Measurements from ENCODE around the gene FXYD1. TPM values are rescaled to one million over a fixed set of nuclear protein-coding genes. Genes with fewer than 3 reads are reported as not detected.
"Not testable (repeated sequence)": the region's sequence is repeated elsewhere in the genome, so short reads cannot be mapped to it uniquely, and the experiment has no call there.

Gene FXYD1
- total RNA-seq, 2 donors from 2014 or later, result 7.7 to 30.3 TPM

DNA sequence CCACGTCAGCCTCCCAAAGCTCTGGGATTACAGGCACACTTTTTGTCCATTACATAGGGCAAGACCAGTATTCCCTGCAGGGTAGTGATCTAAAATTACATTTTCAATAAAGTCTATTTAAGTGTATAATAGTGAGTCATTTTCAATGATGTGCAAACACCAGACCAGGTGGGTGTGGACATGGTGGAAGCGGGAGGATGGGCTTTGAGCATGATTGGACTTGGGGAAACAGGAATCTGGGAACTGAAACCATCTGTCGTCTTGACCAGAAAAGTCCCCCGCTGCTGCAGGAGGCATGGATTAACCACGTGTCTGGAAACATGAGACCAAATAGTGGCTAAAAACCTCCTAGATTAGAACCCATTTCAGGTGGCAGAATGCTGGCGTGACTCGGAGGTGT lies 18.1 kb upstream of the FXYD1 start:
- peak in 1 of 2 donors; percentile 78 for DNase-seq
- intact Hi-C loops (cut with DNase I, micrococcal nuclease), result no loop called here
- peak; percentile 8 for ATAC-seq

DNA sequence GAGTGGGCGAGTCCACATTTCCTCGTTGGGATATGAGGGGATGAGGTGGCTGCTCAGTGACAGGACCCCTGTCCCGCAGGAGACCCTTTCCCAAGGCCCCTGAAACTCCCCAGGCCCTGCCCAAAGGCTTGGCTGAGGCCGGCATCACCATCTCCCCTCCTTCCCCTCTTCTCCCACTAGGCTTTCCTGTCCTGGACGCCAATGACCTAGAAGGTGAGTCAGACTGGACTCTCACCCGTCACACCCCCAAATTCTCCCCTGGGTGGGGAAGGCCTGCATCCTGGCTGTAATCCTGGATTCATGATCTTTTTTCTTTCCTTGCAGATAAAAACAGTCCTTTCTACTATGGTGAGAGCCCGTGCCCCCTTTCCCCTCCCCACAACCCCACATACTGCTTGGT lies 17.7 kb upstream of the FXYD1 start:
- DNase-seq, result peak in 1 of 2 donors; percentile 75

DNA sequence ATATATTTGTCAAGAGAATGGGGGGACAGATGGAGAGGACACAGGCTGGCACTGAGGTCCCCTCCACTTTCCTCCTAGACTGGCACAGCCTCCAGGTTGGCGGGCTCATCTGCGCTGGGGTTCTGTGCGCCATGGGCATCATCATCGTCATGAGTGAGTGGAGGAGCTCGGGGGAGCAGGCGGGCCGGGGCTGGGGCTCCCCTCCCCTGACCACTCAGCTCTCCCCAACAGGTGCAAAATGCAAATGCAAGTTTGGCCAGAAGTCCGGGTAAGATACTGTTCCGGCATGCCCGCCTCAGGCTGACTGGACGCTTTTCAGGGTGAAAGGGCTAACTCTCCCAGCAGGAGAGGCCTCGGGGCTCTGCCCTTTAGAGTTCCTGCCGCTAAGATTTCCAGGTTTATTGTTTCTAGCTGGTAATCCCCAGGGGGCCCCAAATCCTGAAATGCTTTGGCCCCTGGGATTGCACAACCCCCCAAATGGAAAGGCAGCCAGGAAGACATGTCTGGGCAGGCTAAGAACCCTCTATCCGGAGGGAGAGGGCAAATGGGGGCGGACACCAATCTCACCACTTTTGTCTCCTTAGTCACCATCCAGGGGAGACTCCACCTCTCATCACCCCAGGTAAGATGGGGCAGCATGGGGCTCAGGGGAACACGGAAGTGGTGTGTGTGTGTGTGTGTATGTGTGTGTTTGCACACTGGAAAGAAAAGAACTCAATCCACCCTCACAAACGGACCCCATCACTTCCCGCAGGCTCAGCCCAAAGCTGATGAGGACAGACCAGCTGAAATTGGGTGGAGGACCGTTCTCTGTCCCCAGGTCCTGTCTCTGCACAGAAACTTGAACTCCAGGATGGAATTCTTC lies 15.7 kb upstream of the FXYD1 start:
- no peak for ATAC-seq
- DNase-seq, result no peak
- intact Hi-C loops (cut with DNase I, micrococcal nuclease), result no loop called here

More for the DNA sequence above, 17.7 kb upstream of the FXYD1 start:
- peak; percentile 13 for ATAC-seq
- intact Hi-C loops (cut with DNase I, micrococcal nuclease), result no loop called here

DNA sequence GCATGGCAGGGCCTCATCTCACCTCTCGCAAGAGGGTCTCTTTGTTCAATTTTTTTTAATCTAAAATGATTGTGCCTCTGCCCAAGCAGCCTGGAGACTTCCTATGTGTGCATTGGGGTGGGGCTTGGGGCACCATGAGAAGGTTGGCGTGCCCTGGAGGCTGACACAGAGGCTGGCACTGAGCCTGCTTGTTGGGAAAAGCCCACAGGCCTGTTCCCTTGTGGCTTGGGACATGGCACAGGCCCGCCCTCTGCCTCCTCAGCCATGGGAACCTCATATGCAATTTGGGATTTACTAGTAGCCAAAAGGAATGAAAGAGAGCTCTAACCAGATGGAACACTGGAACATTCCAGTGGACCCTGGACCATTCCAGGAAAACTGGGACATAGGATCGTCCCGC lies 15.1 kb upstream of the FXYD1 start:
- peak; percentile 61 to 80 for DNase-seq
- peak; percentile 6 for ATAC-seq
- intact Hi-C loops (cut with DNase I, micrococcal nuclease), result no loop called here

DNA sequence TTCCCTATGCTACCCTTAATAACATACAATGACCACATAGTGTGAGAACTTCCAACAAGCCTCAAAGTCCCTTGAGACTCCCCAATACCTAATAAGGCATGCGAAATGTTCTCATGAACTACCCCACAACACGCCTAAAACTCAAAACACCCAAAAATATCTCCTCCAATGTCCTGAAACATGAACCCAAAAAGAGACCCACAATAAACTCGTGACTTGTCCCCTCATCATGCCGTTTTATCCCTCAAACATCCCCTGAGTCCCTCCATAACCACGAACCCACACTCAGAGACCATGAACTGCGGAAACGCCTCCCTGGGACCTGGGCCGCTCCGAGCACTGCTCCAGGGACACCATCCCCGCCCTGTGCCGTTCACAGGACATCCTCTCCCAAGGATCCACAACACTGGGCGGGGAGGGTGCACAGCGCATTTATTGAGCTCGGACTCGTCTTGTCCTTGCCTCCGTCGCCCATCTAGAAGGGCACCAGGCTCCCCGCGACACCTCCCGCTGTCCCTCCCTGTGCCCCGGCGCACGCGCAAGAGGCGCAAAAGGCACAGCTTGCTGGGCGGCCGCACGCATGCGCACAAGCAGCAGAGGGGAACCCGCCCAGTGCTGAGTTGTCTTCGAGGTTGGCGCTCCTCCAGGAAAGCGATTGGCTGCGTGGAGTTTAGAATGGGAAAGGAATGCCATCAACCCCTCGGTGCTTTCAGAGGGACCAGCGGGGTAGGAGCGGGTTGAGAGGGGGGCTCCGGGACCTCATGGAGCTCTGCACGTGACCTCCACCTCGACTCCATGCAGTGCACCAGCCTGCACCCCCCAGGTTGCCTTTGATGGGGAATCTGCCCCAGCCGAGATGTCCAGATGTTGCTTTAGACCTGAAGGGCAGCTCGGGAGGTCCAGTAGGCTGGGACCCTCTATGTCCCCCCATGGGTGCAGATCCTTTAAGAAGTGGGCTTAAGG lies 14.2 kb upstream of the FXYD1 start:
- intact Hi-C loops (cut with DNase I, micrococcal nuclease), result no loop called here
- DNase-seq (peak; percentile 95 to 96), ATAC-seq (peak; percentile 61)

DNA sequence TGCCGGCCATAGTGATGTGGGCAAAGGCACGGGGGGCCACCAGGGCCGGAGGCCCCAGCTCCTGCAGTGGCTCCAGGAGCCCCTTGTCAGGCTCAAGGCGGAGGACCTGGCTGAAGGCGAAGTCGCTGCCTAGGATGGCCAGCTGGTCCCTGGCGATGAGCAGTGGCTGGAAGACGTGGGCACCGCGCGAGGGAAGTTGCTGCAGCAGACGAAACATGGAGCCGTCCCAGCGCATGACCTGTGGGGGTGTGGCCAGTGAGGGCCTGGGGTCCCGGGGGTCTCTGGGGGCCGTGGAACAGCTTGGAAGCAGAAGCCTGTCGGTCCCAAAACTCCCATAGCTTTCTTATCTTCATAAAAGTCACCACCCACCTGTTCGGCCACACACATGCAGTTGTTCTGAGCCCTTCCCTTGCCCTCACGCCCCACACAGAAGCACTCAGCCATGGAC lies 13.3 kb upstream of the FXYD1 start:
- DNase-seq (no peak), ATAC-seq (peak; percentile 33)
- intact Hi-C loops (cut with DNase I, micrococcal nuclease), result no loop called here

DNA sequence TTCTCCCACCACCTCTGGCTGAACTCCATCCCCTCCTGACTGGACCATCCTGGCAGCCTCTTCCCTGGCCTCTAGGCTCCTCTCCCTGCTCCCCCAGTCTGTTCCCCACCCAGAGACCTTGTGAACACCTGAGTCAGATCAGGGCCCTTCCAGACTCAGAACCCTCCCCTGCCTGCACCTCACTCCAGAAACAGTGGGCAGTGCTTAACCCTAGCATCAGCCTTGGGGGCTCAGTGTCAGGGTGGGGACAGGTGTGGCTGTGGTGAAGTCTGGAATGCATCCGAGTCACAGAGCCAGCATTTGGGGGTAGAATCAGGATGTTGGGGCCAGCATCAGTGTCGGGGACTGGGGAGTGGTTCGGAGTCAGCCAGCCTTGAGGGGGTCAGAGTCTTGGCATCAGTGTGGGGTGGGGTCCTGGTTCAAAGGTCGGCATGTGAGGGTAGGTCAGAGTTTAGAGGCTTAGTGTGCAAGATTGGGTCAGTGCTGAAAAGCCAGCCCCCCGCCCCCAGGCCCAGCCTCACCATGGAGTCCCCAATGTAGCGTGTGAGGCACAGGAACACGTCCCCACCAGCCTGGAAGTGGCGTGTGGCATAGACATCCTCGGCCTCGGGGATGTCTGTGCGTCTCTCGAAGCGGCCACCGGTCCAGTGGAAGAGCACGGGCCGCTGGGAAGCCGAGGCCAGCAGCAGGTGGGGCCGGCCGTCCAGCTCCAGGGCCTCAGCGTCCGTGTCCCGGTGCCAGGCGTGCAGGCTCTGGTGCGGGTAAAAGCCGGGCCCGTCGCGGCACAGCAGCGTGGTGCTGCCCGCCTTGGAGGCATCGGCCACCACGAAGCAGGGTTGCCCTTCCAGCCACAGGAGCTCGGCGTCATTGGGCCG lies 12.6 kb upstream of the FXYD1 start:
- intact Hi-C loops (cut with DNase I, micrococcal nuclease), result no loop called here
- DNase-seq, result no peak
- ATAC-seq, result no peak

DNA sequence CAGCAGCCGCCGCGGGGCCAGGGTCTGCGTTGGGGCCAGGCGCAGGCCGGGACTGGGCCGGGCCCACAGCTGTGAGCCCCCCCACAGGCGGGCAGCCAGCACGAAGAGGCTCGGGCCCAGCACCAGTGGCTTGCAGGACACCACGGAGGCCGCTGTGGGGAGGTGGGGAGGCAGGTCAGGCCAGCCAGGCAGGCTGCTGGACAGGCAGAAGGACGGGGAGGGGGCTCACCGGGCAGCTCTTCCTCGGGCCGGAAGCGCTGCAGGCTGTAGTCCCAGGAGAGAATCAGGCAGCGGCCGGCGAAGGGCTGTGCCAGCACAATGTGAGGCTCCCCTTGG lies 12.0 kb upstream of the FXYD1 start:
- intact Hi-C loops (cut with DNase I, micrococcal nuclease), result no loop called here
- no peak for ATAC-seq

DNA sequence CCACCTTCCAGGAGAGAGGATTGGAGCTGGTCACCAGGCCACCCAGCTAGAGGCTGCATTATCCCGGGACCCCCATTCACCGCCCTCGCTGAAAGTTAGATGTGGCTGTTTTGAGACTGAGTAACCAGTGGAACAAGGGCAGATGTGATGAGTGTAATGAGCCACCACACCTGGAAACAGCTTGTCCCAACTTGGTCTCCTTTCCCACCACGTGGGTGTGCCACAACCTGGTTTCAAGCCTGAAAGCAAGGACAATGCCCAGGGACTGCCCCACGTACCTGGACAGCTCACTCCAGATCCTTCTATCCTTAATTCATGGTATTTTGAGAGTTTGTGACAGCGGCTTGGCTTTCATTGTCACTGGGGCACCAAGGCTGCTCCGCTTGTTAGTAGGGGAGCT lies 10.8 kb upstream of the FXYD1 start:
- DNase-seq (no peak), ATAC-seq (no peak)
- intact Hi-C loops (cut with DNase I, micrococcal nuclease), result no loop called here

More for the DNA sequence above, 12.0 kb upstream of the FXYD1 start:
- DNase-seq, result no peak

DNA sequence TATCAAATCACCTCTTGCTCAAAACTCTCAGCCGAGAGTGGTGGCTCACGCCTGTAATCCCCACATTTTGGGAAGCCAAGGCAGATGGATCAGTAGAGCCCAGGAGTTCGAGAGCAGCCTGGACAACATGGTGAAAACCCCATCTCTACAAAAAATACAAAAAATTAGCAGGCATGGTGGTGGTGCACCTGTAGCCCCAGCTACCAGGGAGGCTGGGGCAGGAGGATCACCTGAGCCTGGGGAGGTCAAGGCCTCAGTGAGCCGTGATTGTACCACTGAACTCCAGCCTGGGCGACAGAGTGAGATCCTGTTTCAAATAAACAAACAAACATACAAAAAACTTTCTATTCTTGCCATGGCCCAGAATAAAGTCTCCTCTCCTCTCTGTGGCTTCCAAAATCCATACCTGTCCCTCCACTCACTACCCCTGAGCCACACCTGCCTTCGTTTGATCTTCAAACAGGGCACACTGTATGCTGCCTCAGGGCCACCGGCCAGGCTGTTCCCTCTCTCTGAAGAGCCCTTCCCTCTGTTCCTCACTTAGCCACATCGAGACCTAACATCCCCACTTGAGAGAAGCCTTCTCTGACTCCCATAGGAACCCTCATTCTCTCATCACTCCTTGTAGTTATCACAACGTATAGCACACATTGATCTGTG lies 10.1 kb upstream of the FXYD1 start:
- no peak for DNase-seq
- no peak for ATAC-seq
- intact Hi-C loops (cut with DNase I, micrococcal nuclease), result no loop called here

DNA sequence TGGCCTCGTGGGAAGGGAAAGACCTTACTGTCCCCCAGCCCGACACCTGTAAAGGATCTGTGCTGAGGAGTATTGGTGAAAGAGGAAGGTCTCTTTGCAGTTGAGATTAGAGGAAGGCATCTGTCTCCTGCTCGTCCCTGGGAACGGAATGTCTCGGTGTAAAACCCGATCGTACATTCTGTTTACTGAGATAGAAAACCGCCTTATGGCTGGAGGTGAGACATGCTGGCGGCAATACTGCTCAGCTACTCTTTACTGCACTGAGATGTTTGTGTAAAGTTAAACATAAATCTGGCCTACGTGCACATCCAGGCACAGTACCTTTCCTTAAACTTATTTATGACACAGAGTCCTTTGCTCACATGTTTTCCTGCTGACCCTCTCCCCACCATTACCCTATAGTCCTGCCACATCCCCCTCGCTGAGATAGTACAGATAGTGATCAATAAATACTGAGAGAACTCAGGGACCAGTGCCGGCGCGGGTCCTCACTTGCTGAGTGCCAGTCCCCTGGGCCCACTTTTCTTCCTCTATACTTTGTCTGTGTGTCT lies 8.8 kb upstream of the FXYD1 start:
- intact Hi-C loops (cut with DNase I, micrococcal nuclease), result not testable (repeated sequence)
- DNase-seq (peak in 1 of 2 donors; percentile 75), ATAC-seq (peak; percentile 15)

DNA sequence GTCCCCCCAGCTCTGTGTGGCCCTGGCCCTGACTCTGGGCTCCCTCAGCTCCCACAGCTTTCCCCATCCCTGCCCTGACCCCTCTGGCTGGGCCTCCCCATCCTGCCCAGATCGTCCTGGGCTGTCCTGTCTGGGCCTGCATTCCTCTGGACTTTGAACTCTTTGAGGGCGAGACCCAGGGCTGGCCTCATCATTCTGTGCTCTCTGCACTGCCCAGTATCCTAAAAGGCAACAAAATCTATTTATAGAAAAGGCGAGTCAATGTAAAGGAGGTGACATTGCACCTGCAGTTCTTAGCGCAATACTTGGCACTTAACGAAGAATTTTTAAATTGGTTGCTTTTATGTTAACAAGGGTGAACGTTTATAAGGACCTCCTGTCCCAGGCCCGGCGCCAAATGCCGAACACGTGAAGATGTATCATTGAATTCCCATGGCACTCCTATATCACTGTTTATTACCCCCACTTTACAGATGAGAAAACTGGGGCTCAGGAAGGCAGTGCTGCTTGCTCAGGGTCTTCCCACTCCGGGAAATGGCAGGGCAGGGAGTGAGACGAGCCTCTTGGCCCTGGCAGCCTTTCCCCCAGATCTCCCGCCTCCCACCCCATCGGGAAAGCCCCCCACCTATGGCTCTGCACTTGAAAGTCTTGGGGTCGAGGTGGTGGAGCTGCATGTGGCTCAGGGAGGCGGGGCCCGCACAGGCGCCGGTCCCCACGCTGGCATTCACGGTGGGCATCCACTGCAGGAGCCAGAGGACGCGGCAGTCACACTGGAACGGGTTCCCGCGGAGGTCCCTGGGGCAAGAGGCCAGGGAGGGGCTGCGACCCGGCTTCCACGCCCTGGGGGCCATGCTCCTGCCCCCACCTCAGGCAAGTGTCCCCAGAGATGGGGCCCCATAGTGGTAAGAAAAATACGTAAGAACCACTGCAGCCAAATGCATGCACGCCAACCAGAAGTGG lies 7.6 kb upstream of the FXYD1 start:
- intact Hi-C loops (cut with DNase I, micrococcal nuclease), result no loop called here
- peak; percentile 70 for ATAC-seq
- peak; percentile 85 to 91 for DNase-seq

DNA sequence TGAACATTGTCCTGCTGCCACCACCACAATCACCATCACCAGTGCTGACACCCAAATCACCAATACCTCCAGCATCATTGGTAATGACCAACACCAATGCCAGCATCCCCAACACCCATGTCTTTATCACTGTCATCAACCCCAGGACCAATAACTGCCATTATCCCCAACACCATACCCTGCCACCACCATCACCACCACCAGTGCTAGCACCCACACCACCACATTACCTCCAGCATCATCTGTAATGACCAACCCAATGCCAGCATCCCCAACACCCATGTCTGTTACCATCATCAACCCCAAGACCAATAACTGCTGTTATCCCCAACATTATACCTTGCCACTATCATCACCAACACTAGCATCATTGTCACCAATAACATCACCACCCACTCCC lies 6.4 kb upstream of the FXYD1 start:
- intact Hi-C loops (cut with DNase I, micrococcal nuclease), result no loop called here
- ATAC-seq (no peak), DNase-seq (no peak)

DNA sequence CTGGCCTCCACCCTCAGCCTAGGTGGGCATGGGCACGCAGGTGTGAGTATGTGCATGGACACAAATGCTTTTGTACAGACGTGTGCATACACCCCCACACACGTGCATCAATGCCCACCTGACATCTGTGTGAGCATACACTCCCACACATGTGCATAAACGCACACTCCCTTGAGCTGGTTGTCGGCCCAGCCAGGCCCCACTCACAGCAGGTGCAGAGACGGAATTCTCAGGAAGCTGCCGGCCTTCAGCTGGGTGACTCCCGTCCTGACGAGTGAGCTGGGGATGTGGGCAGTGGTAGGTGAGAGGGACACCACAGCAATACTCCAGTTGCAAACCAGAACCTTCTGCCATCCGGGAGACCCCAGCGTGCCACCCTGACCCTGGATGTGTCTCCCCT lies 4.8 kb upstream of the FXYD1 start:
- intact Hi-C loops (cut with DNase I, micrococcal nuclease), result no loop called here
- ATAC-seq, result no peak
- peak in 1 of 2 donors; percentile 24 for DNase-seq

DNA sequence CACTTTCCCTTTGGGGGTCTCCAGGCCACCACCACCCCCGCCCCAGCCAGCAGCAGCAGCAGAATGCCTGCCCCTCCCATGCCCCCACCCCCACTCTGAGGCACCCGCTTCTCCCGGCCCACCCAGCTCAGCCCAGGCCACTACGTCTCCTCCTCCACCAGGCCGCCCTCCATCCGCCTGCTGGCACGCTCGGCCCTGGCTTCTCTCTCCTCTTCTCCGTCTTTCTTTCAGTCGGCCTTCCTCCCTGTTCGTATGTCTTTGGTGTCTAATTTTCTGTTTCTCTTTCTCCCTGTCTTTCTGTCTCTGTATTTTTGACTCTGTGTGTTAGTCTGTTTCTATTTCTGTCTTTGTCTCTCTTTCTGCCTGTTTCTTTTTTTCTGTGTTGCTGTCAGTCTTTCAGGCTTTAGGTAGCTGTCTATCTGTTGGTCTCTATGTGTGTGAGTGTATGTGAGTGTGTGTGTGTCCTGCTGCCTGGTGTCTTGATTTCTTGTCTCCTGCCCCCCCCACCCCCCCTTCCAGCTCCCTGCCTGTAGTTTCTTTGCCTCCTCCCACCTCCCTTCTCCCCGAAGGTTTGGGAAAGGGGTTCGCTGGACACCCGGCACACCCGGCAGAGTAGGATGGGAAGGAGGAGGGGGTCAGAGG lies 3.9 kb upstream of the FXYD1 start, which contains the start of gene LGI4:
Gene LGI4, minus strand, starts transcription at position 459 of the 642 bp plus-strand sequence. Its CDS starts 379 bp downstream, at position 80.
- DNase-seq (no peak), ATAC-seq (no peak)
- intact Hi-C loops (cut with DNase I, micrococcal nuclease), result no loop called here

DNA sequence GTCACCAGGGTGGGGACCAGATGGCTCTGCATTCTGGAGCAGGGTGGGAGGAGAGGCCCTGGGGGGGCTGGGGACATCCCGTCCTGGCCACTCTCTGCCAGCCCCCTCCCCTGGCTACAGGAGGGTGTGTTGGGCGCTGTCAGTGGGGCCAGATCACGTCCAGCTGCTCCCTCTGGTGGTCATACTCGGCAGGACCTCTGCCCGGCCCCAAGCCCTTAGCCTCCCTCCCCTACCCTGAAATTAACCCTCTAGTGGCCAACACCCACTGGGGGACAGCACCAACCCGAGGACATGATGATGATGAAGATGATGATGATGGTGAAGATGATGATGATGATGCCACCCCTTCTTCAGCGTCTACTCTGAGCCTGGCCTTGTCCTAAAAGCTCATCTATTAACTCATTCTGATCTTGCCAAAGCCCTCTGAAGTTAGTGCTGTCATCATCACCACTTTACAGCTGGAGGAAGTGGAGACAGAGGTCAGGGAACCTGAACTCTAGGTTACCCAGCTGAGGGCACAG lies 3.2 kb upstream of the FXYD1 start:
- intact Hi-C loops (cut with DNase I, micrococcal nuclease), result no loop called here
- ATAC-seq (peak; percentile 60), DNase-seq (peak; percentile 79 to 89)
